IMR-90 (cell line): ENCODE measurements around the gene C1GALT1C1. TPM values are rescaled to one million over a fixed set of nuclear protein-coding genes. Genes with fewer than 3 reads are reported as not detected.
"Not testable (repeated sequence)": the region's sequence is repeated elsewhere in the genome, so short reads cannot be mapped to it uniquely, and the experiment has no call there.

Experiments
- ATAC-seq: fragments of 200-7000 bp; cut with Tn5 transposase; 2 replicates; pipeline ENCODE4 v1.9.1; 2020; ENCODE audit warnings: low read depth, mild to moderate bottlenecking, moderate library complexity
- BruUV-seq: library from RNA; stranded (reverse); fragments of 400-500 nt; replicated peaks from 2 replicates; lab custom pipeline; 2021; lab: Mats Ljungman, UMichigan
- CTCF ChIA-PET: fragments of 300-600 bp; formaldehyde crosslinking; extraction: SDS; loops from one replicate; lab custom pipeline; 2021; ENCODE audit warnings: antibody characterized with exemption; lab: Yijun Ruan, JAX
- POLR2A ChIA-PET: fragments of 300-600 bp; sonication (Branson Sonifier 250); formaldehyde crosslinking; loops from one replicate; lab custom pipeline; 2022; ENCODE audit warnings: antibody characterized with exemption; ENCODE audit not compliant: unreplicated experiment; lab: Charles Lee
- DNase-seq: peaks from one replicate; pipeline ENCODE4 v3.0.0; 2013
- H2AFZ ChIP-seq: replicated peaks from 2 replicates; pipeline ENCODE3; 2013; ENCODE audit warnings: low read length, mild to moderate bottlenecking; ENCODE audit not compliant: poor library complexity
- H2AK5ac ChIP-seq: 2 replicates; pipeline ENCODE4 v1.6.1; 2013; ENCODE audit warnings: low read depth, low read length, inconsistent platforms
- H2AK9ac ChIP-seq: replicated peaks from 2 replicates; pipeline ENCODE3; 2013; ENCODE audit warnings: mild to moderate bottlenecking, low read depth, low read length, moderate library complexity; ENCODE audit not compliant: poor library complexity
- H2BK120ac ChIP-seq: 2 replicates; pipeline ENCODE4 v1.6.1; 2013; ENCODE audit warnings: low read depth, low read length, inconsistent platforms
- H2BK15ac ChIP-seq: 3 replicates; pipeline ENCODE4 v1.6.1; 2013; ENCODE audit warnings: low read depth, low read length, inconsistent platforms
- H2BK20ac ChIP-seq: 2 replicates; pipeline ENCODE4 v1.6.1; 2013; ENCODE audit warnings: low read depth, mild to moderate bottlenecking, inconsistent platforms, low read length, moderate library complexity
- H2BK5ac ChIP-seq: 2 replicates; pipeline ENCODE4 v1.6.1; 2013; ENCODE audit warnings: mild to moderate bottlenecking, low read depth, low read length, inconsistent platforms; ENCODE audit not compliant: poor library complexity, severe bottlenecking
- H3K14ac ChIP-seq: replicated peaks from 2 replicates; pipeline ENCODE4 v1.6.1; 2013; ENCODE audit warnings: low read depth, low read length, inconsistent platforms
- H3K18ac ChIP-seq: 2 replicates; pipeline ENCODE4 v1.6.1; 2013; ENCODE audit warnings: low read depth, low read length, control low read depth
- H3K23ac ChIP-seq: 2 replicates; pipeline ENCODE4 v1.6.1; 2013; ENCODE audit warnings: low read depth, low read length, inconsistent platforms
- H3K27ac ChIP-seq: 2 replicates; pipeline ENCODE4 v1.5.1; 2013; ENCODE audit warnings: mild to moderate bottlenecking, control low read depth, low read length; ENCODE audit not compliant: insufficient read depth
- H3K27me3 ChIP-seq: 2 replicates; pipeline ENCODE4 v1.6.1; 2013; ENCODE audit warnings: low read length; ENCODE audit not compliant: control insufficient read depth, insufficient read depth
- H3K36me3 ChIP-seq: 2 replicates; pipeline ENCODE4 v1.6.1; 2013; ENCODE audit warnings: low read length, mixed read lengths; ENCODE audit not compliant: control insufficient read depth, insufficient read depth
- H3K4ac ChIP-seq: 2 replicates; pipeline ENCODE4 v1.6.1; 2013; ENCODE audit warnings: low read depth, low read length, inconsistent platforms
- H3K4me1 ChIP-seq: 2 replicates; pipeline ENCODE4 v1.6.1; 2013; ENCODE audit warnings: low read length, mixed read lengths; ENCODE audit not compliant: control insufficient read depth, insufficient read depth
- H3K4me2 ChIP-seq: 2 replicates; pipeline ENCODE4 v1.6.1; 2013; ENCODE audit warnings: low read depth, mild to moderate bottlenecking, control low read depth, low read length, moderate library complexity
- H3K4me3 ChIP-seq: 2 replicates; pipeline ENCODE4 v1.5.1; 2013; ENCODE audit warnings: low read depth, mild to moderate bottlenecking, control low read depth, low read length, moderate library complexity; ENCODE audit not compliant: insufficient read depth
- H3K56ac ChIP-seq: 2 replicates; pipeline ENCODE4 v1.6.1; 2013; ENCODE audit warnings: low read length, inconsistent platforms; ENCODE audit not compliant: insufficient read depth; ENCODE audit errors: extremely low read depth
- H3K79me1 ChIP-seq, 2 experiments: 2 replicates each; pipeline ENCODE4 v1.6.1; 2013; ENCODE audit warnings: low read length in 2 of 2, inconsistent platforms in 1 of 2, low read depth in 1 of 2
- H3K9ac ChIP-seq: 2 replicates; pipeline ENCODE4 v1.6.1; 2013; ENCODE audit warnings: low read depth, low read length, control low read depth
- H3K9me1 ChIP-seq: 2 replicates; pipeline ENCODE4 v1.6.1; 2013; ENCODE audit warnings: low read length, inconsistent platforms; ENCODE audit not compliant: insufficient read depth
- H3K9me3 ChIP-seq: 2 replicates; pipeline ENCODE4 v1.6.1; 2013; ENCODE audit warnings: low read length; ENCODE audit not compliant: control insufficient read depth, insufficient read depth
- H4K20me1 ChIP-seq: 2 replicates; pipeline ENCODE4 v1.6.1; 2013; ENCODE audit warnings: low read length, inconsistent platforms; ENCODE audit not compliant: insufficient read depth
- H4K5ac ChIP-seq: 2 replicates; pipeline ENCODE4 v1.6.1; 2013; ENCODE audit warnings: mild to moderate bottlenecking, low read depth, low read length, control low read depth
- H4K8ac ChIP-seq, 2 experiments: 2 replicates each; pipeline ENCODE4 v1.6.1; 2013; ENCODE audit warnings: low read depth in 2 of 2, low read length in 2 of 2, control low read depth in 1 of 2, inconsistent platforms in 1 of 2
- H4K91ac ChIP-seq: 2 replicates; pipeline ENCODE4 v1.6.1; 2013; ENCODE audit warnings: low read depth, low read length, inconsistent platforms; ENCODE audit not compliant: insufficient read depth
- WGBS, 2 experiments: methylation state at CpG; one replicate each; pipeline versions ENCODE4 v1.1.5 to v1.1.7; 2013; ENCODE audit warnings: missing lambda C conversion rate in 2 of 2; ENCODE audit not compliant: insufficient read length in 1 of 2; ENCODE audit errors: extremely low coverage in 2 of 2; 5-methylcytosine and 5-hydroxymethylcytosine counted together
- dilution Hi-C: fragments of 300-500 bp; cut with HindIII; formaldehyde crosslinking; loops from one replicate; pipeline ENCODE4 v1.14.3; 2018; ENCODE audit warnings: low sequenced_read_pairs; ENCODE audit not compliant: unreplicated experiment
- in situ Hi-C: fragments of 300-500 bp; cut with MboI; formaldehyde crosslinking; loops from 3 replicates; pipeline ENCODE4 v1.14.3; 2019; ENCODE audit warnings: low sequenced_read_pairs, inconsistent platforms, mixed read lengths
- intact Hi-C: fragments of 100-400 bp; cut with micrococcal nuclease; formaldehyde crosslinking; loops from 2 replicates; pipeline ENCODE4 v1.10.0; 2022
- polyA plus RNA-seq, 3 experiments: library from polyadenylated mRNA; depleted of rRNA; stranded (reverse); fragments of >200 nt; gene quantifications; 2 replicates each; pipeline ENCODE4 v1.2.3, GENCODE V29; 2012; ENCODE audit warnings: low replicate concordance in 1 of 3
- total RNA-seq: library from RNA; depleted of rRNA; stranded (reverse); fragments of >200 nt; gene quantifications from 2 replicates; pipeline ENCODE4 v1.2.3, GENCODE V29; 2012

Gene C1GALT1C1
- total and polyA plus RNA-seq, 2 of the 4 experiments (the other 2 are of a cell fraction): 15.2 to 20.0 TPM

GRCh38 chrX:120664535-120664934 lies 34.7 kb upstream of the C1GALT1C1 start:
- H3K27ac ChIP-seq, BruUV-seq, H3K4ac ChIP-seq, H3K14ac ChIP-seq, H3K9me3 ChIP-seq, H3K56ac ChIP-seq, H4K20me1 ChIP-seq, H4K8ac ChIP-seq, H3K27me3 ChIP-seq, H2AK5ac ChIP-seq, H3K4me1 ChIP-seq, H2AFZ ChIP-seq, H2BK15ac ChIP-seq, H2BK120ac ChIP-seq, H4K5ac ChIP-seq, DNase-seq, H3K9me1 ChIP-seq, POLR2A ChIA-PET, H3K79me1 ChIP-seq, H2BK20ac ChIP-seq, H3K9ac ChIP-seq, H3K23ac ChIP-seq, H2AK9ac ChIP-seq, H3K18ac ChIP-seq, H2BK5ac ChIP-seq, dilution Hi-C loops, H3K36me3 ChIP-seq, ATAC-seq, H3K4me2 ChIP-seq, H4K91ac ChIP-seq, H3K4me3 ChIP-seq: not testable (repeated sequence)
- no CpG with 5 or more reads among the region's 4 CpGs for WGBS, 2 experiments
- intact Hi-C loops (loop anchor here (1.0 kb wide), 1 partner anchor 166 kb away; no protein-coding TSS in a partner anchor), in situ Hi-C loops (loop anchor here (10.0 kb wide), 1 partner anchor 160 kb away; no protein-coding TSS in a partner anchor)
- CTCF ChIA-PET: interaction anchor here (0.8 kb wide), 1 partner anchor 179 kb away, joined by 3 read pairs; no protein-coding TSS in a partner anchor
